GM15510 (cell line): ENCODE measurements around the gene SH3RF1.

Source experiments
- POLR2A ChIP-seq: IDR thresholded peaks from 3 replicates; pipeline ENCODE4 v1.6.1; 2011; ENCODE audit warnings: borderline replicate concordance; ENCODE audit not compliant: insufficient read length; ENCODE audit errors: extremely low read depth

The SH3RF1 gene

GRCh38 chr4:169184686-169185085 is 86.1 kb downstream of the SH3RF1 start:
- TF ChIP-seq POLR2A = no peak

- TF ChIP-seq POLR2A = no peak
These were observed 86.5 kb downstream of the SH3RF1 start for GRCh38 chr4:169184236-169184635.

GRCh38 chr4:169183581-169183980 is 87.2 kb downstream of the SH3RF1 start:
- no peak for TF ChIP-seq POLR2A

GRCh38 chr4:169179609-169180521 is 90.9 kb downstream of the SH3RF1 start:
- TF ChIP-seq POLR2A = no peak

GRCh38 chr4:169175476-169175875 is 95.3 kb downstream of the SH3RF1 start:
- no peak for TF ChIP-seq POLR2A

- no peak for TF ChIP-seq POLR2A
These were observed 95.7 kb downstream of the SH3RF1 start for GRCh38 chr4:169175035-169175434.

- no peak for TF ChIP-seq POLR2A
These were observed 96.5 kb downstream of the SH3RF1 start for GRCh38 chr4:169174247-169174646.

GRCh38 chr4:169167957-169168858 is 102.5 kb downstream of the SH3RF1 start:
- no peak for TF ChIP-seq POLR2A

GRCh38 chr4:169164669-169165415 is 105.9 kb downstream of the SH3RF1 start:
- no peak for TF ChIP-seq POLR2A

- TF ChIP-seq POLR2A = no peak
These were observed 106.6 kb downstream of the SH3RF1 start for GRCh38 chr4:169163947-169164668.

GRCh38 chr4:169163495-169163894 is 107.3 kb downstream of the SH3RF1 start:
- TF ChIP-seq POLR2A = no peak

- no peak for TF ChIP-seq POLR2A
These were observed 109.9 kb downstream of the SH3RF1 start for GRCh38 chr4:169160825-169161224.

GRCh38 chr4:169159624-169160171 is 111.1 kb downstream of the SH3RF1 start:
- no peak for TF ChIP-seq POLR2A

- TF ChIP-seq POLR2A = no peak
These were observed 111.9 kb downstream of the SH3RF1 start for GRCh38 chr4:169158861-169159260.
